Globus pallidus (tissue), 1 donor: ENCODE results near the gene TPPP2.
"Not testable (repeated sequence)": the region's sequence is repeated elsewhere in the genome, so short reads cannot be mapped to it uniquely, and the experiment has no call there.

ENCODE experiments used
- DNase-seq: peaks from one replicate; pipeline ENCODE4 v3.0.0-alpha.2; 2015; ENCODE audit warnings: low spot score

The TPPP2 gene

DNA sequence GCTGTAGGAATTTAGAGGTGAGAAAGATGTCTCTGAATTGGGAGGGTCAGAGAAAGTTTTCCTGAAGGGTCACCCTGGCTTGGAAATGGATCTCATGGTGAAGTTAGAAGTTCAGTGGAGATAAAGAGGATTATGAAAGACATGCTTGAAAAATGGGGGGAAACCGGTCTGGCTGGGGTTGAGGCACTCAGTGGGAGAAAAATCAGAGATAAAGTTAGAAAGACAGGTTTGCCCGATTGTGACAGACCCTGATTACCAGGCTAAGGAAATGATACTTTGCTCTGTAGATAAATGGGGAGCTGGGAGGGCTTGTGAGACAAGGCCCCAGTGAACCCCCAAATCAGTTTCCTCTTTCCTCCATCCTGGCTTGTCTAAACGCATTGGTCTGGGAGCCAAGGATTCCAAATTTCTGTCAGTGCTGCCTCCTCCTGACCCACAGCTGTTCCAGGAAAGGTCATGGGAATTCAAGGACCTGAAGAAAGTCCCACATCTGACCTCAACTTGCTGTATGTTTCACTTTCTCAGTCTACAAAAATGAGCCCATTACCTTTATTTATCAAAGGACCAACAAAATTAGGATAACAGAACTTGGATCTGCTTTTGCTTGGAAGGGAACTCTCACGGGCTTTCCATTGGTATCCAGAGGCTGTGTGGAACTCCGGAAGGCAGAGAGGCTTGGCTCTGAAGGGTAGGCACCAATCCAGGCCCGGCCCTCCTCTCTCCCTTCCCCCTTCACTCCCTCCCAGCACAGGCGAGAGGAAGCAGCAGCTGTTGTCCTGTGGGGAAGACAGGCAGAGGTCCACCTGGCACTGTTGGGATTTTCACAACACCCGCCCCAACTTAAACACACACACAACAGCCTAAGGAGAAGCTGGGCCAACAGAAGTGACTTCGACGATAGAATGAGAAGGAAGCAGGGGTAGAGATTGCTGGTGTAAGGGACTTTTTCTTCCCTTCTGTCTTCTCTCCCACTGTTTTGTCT, 8.7 kb downstream of the TPPP2 start:
- peak; percentile 93 for DNase-seq

DNA sequence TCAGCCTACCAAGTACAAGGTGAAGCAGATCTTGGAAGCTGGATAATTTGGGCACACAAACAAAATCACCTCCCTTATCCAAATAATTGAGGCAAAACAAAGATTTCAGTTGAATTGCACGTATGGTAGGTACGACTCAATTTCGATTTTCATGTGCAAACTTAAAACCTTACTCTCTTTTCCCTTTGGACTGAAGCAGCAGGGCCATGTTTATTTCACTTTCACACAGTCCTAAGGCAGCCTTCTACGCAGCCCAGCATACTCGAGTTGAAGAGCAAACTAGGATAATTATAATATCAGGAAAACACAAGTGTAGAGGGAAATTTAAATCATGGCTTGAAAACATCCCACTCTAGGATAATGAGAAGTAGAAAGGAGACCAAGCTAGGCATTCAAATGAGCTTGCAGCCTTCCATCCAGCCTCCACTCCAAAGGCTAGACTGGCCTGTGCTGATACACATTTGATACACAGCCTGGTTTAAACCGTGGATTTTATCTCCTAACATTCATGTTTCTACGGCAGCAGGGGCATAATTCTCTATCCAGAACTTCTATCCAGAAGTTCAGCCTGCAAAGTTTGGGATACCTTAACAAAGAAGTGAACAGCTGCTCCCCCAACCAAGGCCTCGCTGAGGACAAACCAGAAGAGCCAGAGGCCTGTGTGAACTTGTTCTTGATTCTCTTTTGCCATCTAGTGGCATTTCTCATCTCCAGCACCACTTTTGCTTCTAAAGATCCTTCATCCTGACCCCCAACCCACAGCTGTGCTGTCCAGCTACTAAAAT, 9.8 kb downstream of the TPPP2 start:
- DNase-seq, result peak; percentile 92

DNA sequence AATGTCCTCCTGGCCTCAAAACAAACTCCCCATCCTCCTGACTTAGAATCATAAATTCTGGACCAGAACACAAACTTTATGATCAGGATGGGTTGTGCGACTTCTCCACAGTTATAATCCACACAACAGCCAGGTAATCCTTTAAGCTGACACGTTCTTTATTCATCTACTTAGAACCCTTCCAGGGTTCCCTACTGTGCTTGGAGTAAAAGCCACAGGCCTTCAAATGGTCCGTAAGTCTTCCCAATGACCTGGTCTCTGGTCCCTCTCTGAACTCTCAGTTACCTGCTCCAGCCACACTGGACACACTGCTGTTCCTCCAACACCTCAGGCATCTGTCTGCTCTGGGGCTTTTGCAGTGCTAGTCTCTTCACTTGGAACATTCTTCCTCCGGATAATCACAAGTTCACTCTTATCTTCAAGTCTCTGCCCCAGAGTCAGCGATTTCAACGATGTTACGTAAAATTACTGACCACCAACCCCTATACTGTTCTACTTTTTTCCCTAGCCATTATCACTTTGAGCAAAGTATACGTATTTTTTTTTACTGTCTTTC, 10.4 kb downstream of the TPPP2 start:
- no peak for DNase-seq

DNA sequence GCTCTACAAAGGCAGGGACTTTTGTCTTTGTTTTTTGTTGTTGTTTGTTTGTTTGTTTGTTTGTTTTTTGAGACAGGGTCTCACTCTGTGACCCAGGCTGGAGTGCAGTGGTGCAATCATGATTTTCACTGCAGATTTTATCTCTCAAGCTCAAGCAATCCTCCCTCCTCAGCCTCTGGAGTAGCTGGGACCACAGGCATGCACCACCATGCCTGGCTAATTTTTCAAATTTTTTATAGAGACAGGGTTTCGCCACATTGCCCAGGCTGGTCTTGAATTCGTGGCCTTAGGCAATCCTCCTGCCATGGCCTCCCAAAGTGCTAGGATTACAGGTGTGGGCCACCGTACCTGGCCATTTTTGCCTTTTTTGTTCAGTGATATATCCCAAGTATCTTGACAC, 10.9 kb downstream of the TPPP2 start:
- not testable (repeated sequence) for DNase-seq

DNA sequence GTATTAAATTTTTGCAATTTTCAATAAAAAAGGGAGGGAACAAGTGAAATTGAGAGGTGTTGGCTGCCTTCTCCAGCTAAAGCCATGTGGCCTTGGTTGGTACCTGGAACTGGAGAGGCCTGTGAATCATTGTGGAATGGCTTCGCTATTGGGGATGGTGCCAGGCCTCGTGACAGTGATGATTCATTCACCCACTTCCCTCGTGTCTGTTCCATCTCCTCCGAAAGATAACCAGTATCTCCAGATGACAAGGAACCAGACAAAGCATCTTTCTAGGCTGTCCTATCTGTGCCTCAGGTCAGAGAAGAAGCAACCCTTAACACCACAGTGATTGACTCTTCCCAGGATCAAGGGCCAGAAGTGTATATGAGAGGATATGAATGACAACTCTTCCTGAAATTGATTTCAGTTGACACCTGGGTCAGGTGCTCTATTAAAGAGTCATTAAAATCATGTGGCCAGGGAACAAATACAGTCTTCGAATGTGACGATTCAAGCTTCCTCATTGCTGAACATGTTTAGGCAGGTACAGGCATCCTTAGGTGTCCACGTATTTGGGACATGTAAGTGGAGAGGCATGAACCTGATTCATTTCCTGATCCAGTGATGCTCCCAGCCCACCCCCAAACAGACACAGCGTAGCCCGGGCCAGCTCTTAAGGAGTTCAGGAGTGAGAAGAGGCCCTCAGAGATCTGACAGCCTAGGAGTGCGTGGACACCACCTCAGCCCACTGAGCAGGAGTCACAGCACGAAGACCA, 11.8 kb downstream of the TPPP2 start, which contains the start of gene RNASE7:
TSS of gene RNASE7 (plus strand) at position 687 of the 758 bp plus-strand sequence. CDS start 631 bp downstream, outside the sequence.
- DNase-seq, result no peak

DNA sequence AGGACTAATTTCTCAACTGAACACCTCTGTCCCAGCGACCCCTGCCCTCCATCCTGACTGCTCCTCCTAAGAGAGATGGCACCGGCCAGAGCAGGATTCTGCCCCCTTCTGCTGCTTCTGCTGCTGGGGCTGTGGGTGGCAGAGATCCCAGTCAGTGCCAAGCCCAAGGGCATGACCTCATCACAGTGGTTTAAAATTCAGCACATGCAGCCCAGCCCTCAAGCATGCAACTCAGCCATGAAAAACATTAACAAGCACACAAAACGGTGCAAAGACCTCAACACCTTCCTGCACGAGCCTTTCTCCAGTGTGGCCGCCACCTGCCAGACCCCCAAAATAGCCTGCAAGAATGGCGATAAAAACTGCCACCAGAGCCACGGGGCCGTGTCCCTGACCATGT, 12.9 kb downstream of the TPPP2 start:
- peak; percentile 87 for DNase-seq

DNA sequence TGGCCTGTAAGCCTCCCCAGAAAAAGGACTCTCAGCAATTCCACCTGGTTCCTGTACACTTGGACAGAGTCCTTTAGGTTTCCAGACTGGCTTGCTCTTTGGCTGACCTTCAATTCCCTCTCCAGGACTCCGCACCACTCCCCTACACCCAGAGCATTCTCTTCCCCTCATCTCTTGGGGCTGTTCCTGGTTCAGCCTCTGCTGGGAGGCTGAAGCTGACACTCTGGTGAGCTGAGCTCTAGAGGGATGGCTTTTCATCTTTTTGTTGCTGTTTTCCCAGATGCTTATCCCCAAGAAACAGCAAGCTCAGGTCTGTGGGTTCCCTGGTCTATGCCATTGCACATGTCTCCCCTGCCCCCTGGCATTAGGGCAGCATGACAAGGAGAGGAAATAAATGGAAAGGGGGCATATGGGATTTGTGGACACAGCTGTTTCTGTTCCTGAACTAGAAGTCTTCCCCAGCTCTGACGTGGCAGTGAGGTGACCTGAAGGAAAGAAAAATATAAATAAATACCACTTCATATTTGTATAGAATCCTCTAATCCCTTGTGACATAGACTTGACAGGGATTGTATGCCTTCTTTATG, 13.5 kb downstream of the TPPP2 start:
- no peak for DNase-seq

DNA sequence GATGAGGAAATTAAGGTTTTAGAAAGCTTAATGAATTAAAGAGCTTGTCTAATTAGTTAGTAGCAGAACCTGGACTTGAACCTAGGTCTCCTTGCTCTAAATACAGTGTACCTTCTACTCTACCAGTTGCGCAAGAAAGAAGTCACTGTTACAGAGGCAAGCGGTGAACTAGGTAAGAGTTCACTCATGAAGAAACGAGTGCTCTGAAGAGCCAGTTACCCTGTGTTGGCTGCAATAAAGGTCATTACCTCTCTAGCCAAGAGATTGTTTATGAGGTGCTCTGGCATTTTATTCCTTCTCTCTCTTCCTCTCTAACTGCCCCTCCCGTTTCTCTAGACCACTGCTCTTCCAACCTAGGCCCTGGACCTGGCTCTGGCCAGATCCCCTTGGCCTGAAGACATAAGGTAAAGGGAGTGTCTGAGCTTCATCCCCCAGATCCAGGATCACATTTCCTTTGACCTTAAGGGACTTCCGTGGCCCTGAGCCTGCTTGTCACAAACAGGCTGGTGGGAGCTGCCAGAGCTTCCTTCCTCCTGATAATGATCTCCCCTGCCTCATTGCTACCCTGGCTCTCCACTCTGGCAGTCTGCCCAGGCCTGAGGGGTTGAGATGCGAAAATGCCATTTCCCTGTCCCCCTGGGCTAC, 14.1 kb downstream of the TPPP2 start:
- DNase-seq, result no peak

DNA sequence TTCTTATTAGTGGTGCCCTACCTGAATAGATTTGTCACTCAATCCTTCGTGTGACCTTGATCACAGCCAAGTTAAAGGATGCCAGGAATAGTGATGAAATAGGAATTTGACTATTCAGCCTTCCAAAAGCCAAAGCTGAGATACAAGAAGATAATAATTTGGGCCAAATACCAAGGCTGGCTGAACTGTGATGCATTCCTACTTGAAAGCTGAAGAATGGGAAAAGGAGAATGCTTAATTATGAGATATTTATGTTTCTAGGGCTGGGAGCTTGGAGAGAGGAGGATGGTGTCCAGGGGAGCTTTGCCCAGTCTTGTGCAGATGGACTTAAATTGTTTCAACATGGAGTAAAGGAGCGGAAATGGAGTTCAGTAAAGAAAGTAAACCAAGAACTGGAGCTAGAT, 17.4 kb downstream of the TPPP2 start:
- DNase-seq, result no peak

DNA sequence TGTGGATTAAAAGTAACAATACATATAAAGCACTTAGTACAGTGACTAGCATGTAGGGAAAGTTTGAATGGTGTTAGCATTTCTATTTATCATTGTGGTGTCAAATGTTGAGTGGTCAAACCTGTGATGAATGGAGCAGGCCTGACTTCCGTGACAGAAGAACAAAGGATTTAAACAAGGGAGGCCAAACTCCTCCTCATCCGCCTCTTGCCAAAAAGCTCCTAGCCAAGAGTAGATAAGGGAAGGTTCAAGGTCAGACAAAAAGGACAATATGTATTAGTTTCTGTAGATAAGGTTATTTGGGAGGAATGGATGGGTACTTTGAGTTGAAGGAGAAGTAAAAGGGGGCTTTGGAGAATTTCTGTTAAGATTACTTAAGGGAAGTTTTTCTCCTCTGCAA, 18.6 kb downstream of the TPPP2 start:
- DNase-seq, result no peak

DNA sequence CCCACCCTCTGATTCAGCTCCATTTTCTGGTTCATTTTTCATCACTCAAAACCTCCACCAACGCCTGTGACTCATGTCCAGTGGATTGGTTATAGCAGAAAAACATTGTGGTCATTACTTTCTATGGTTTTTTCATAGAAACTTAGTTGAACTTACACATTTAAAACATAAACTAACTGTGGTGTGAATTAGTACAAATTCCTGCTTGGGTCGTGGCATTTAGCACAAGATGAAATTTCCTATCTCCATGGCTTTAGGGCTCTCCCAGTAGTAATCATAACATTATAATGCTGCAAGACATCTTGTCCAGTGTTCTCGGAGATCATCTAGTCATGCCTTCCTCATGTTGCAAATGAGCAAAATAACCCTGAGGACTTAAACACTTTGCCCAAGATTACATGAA, 19.3 kb downstream of the TPPP2 start:
- DNase-seq, result no peak

DNA sequence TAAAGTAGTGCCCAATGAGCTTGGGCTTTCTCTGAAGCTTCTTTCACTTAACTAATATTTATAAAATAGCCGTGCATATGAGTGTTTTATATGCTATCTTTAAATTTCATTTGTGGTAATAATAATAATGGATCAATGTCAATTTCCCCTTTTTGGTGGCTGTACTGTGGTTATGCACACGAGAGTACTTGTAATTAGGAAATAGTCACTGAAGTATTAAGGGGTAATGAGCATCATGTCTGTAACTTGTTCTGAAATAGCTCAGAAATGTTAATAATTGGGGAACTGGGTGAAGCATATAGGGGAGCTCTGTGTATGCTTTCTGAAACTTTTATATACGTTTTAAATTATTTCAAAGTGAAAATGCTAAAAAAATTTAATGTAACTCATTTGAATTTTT, 20.6 kb downstream of the TPPP2 start:
- DNase-seq, result no peak

DNA sequence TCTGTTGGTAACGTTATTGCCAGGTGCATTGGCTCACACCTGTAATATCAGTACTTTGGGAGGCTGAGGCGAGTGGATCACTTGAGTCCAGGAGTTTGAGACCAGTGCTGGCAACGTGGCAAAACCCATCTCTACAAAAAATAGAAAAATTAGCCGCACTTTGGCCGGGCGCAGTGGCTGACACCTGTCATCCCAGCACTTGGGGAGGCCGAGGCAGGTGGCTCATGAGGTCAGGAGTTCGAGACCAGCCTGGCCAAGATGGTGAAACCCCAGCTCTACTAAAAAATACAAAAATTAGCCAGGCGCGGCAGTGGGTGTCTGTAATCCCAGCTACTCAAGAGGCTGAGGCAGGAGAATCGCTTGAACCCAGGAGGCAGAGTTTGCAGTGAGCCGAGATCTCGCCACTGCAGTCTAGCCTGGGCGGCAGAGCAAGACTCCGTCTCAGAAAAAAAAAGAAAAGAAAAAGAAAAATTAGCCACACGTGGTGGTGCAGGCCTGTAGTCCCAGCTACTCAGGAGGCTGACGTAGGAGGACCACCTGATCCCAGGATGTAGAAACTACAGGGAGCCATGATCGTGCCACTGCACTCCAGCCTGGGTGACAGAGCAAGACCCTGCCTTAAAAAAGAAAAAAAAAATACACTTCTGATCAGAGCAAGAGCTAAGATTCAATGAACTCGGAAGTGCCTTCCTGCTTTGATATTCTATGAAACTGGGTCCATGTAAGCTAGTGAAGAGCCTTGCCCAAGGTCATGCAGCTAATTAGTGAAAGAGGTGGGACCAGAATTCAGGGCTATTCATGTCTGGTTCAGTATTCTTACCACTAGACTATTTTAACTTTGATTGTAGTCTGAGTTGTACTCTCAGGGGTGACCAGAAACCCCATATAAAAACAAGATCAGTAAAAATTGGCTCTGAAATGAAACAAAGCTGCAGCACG, 23.4 kb downstream of the TPPP2 start:
- no peak for DNase-seq

DNA sequence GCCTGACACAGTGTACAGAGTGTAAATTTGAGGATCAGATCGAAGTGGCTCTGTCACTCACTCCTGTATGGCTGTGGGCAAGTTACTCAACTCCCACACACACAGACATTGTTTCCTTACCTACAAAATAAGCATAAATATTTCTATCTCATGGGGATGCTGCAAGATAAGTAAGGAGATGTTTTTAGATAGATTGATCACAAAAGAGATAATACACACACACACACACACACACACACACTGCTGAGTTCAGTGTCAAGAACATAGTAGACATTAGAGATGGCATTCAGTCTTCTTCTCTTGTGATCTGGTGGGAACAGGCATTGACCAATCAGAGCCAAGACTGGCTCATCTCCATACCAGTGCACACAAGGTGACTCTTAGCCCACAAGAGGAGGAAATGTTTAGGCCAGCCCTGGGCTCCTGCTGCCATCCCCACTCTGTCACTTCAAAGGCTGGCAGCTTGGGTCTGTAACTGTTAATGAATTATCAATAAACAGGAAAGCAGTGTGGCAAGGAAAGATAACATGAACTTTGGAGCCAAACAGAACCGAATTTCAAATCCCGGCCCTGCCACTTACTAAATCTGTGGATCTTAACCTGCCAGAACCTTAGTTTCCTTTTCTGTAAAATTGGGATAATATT, 24.2 kb downstream of the TPPP2 start:
- no peak for DNase-seq

DNA sequence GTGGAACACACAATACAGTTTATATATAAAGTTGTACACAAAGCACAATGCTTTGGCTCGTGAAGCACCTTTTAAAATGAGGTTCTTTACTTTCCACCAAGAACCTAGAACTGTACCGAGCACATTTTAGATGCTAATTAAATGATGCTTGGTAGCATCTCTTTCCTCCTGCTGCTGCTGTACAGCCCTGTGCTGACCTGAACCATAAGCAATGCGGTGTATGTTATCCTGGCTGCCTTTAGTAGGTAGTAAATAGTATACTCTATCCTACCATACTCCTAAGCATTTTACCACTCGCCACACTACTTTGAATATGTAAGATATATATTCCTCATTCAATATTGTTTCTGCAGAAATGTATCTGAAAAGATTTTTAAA, 24.7 kb downstream of the TPPP2 start:
- no peak for DNase-seq

DNA sequence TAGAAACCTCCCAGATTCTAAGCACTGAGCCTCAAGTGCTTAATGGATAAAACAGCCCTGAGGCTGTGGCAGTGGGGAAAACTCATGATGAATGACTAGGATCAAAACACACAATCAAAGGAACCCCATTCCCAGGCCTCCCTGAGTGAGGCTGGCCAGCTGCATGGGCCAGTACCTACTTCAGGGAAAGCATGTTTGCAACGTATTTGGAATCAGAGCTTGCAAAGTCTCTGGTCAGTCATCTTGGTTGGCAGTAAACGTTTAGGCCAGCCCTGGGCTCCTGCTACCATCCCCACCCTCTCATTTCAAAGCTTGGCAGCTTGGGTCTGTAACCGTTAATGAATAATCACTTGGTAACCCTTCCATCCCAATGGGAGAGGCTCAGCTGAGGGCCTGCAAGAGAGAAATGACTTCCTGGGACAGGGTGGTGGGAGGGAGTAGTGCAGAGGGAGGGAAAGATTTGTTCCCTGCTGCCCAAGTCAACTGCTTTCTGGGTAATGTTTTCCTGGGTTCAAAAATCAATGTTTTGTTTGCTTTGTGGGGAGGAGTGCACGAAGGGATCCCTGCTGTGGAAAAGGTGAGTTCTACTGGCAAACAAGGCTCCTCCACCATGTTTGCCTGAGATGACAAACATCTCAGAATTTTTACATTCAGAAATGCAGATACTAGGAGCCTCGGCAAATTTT, 25.6 kb downstream of the TPPP2 start:
- no peak for DNase-seq

DNA sequence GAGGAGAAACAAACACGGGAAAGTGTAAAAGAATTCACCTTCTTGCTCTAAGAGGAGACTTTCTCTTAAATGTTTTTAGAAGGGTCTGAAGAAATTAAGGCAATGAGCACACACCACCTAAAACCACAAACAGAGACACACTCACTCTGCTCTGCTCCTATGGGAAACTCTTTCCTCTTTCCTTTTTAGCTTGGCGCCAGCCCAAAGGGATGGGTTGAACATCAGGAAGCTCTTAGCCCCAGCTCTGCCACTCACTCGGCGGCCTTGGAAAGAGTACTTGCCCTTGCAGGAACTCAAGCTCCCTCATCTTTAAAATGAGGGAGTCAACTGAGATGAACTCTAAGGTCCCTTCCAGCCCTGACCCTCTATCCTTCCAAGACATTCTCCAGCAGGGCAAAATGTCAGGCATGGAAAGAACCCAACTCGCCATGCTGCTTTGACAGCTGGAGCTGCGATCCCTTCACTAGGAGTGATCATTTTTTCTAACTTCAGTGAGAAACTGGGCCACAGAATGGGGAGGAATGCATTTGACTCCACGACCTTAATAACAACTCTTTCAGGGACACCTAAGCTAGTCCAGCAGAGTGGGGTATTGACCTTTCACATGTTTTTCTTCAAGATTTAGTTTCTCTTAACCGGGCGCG, 26.6 kb downstream of the TPPP2 start:
- DNase-seq, result no peak
